Astrocyte of the spinal cord (primary cell): ENCODE data around the gene SPATS2L.

ENCODE experiments used
- DNase-seq: peaks from one replicate; pipeline ENCODE4 v3.0.0; 2011; ENCODE audit warnings: low read depth, low spot score
- H3K4me3 ChIP-seq: 2 replicates; pipeline ENCODE4 v1.5.1; 2011; ENCODE audit warnings: low read depth, mild to moderate bottlenecking, low read length, moderate library complexity
- in situ Hi-C: cut with HindIII; loops from 2 replicates; pipeline ENCODE4 v1.10.0; 2017; ENCODE audit warnings: low sequenced_read_pairs
- TF ChIP-seq, protein P1 (sequence below): IDR thresholded peaks from 2 replicates; pipeline ENCODE4 v1.5.1; 2012; ENCODE audit warnings: low read depth, mild to moderate bottlenecking, low read length, inconsistent platforms

The SPATS2L gene

DNA sequence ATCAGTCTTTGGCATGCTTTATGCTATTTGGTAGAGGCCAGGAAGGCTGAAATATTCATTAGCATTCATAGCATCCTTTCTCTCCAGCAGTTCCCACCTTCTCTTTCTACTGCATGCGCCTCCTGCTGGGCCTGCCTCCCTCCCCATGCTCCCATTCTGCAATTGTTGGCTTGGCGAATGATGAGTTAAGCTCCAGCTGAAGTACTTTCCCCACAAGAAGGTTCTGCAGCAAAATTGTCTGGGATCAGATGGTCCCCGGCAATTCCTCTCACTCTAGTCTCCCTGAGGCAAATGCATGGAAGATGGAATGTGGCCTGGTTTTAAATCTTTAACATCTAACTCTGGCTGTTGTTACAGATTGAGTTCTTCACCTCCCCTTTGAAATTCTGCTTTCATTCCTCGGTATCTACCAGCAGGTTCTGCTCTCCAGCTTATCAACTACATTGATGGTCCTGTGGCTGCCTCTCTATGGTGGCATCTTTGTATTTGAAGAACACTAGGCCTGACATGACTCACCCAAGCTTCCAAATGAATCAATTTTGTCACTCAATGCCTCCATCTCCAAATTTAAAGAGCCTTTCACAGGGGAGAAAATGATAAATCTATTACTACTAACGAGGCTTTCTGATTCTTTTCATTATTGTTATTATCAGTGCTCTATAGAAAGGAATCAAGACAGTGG, 147.5 kb downstream of the SPATS2L start:
- in situ Hi-C loops: no loop called here
- no peak overlapping the region for H3K4me3 ChIP-seq
- TF ChIP-seq, protein P1, sequence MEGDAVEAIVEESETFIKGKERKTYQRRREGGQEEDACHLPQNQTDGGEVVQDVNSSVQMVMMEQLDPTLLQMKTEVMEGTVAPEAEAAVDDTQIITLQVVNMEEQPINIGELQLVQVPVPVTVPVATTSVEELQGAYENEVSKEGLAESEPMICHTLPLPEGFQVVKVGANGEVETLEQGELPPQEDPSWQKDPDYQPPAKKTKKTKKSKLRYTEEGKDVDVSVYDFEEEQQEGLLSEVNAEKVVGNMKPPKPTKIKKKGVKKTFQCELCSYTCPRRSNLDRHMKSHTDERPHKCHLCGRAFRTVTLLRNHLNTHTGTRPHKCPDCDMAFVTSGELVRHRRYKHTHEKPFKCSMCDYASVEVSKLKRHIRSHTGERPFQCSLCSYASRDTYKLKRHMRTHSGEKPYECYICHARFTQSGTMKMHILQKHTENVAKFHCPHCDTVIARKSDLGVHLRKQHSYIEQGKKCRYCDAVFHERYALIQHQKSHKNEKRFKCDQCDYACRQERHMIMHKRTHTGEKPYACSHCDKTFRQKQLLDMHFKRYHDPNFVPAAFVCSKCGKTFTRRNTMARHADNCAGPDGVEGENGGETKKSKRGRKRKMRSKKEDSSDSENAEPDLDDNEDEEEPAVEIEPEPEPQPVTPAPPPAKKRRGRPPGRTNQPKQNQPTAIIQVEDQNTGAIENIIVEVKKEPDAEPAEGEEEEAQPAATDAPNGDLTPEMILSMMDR: peak; percentile 23
- no peak for DNase-seq

DNA sequence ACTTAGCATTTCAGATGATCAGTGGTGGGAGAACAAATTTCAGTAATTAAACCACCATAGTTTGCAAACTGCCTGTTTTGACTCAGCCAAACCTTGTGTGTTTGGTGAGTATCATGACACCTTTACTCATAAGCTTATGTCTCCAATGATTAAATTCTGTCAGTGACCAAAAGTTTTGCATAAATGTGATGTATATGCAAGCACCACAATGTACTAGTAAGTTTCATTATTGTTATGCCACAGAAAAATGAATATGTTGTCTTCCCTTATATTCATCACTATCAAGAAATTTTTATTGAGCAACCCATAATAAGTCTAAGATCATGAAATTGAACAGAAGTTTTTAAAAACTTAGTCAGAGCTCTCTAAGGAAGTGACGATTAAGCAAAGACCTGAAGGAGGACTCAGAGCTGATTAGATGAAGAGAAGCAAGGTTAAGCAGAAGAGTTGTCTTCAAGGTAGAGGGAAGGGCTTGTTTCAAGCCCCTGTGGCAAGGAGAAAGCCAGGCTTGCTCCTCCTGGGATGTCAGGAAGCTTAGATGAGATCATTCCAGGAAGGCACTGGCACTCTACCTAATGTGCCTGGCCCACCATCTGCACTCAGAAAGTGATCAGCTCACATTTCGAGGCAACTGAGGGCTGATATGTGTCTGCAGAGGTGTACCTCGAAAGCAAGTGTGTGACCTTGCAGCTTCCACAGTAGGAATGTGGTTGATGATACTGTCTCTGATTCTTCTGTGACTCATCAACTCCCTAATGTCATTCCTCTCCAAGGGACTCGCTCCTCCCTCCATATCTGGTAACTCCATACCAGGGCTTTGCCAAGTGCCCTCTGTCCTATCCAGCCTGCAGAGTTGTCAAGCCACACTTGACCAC, 148.7 kb downstream of the SPATS2L start:
- peak; percentile 39 for DNase-seq
- TF ChIP-seq, protein P1: no peak
- in situ Hi-C loops: no loop called here

DNA sequence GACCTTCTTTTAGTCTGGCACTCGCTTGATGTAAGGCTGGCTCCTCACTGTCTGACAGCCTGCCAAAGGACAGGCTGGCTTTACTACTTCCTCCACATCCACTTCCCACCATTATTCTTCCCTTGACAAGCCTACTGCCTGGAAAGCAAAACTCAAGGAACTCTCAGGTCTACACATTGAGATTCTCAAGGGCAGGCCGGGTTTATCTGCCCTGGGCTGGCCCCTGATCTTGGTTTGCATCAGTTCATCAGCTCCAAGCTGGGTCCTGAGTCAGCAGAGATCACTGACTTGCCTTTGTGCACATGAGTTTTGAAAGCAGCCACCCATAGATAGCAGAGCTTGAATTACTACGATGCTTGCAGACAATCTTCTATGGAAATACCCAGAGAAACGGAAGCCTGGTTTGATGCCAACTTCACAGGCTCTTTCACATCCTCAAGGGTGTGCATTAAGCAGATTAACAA, 149.5 kb downstream of the SPATS2L start:
- DNase-seq: no peak
- in situ Hi-C loops: no loop called here
- TF ChIP-seq, protein P1: no peak
- H3K4me3 ChIP-seq: no peak overlapping the region

More for the DNA sequence above, 148.7 kb downstream of the SPATS2L start:
- H3K4me3 ChIP-seq: no peak overlapping the region

DNA sequence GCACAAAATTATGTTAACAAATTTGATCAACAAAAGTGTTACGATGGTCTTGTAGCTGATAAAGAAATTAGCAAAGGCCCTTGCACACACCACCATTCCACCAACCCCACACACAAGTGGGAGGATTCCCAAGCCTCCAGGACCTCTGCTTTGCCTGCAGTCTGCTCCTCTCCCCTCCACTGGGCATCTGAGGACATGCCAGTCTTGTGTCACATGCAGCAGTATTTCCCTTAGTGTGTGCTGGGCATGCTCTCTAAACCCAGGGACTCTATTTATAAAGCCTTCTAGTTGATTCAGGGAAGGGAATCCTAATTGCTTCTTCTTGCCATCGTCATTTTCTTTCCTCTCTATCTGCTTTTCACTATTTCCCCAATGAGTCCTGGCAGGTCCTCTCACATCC, 150.1 kb downstream of the SPATS2L start:
- DNase-seq: no peak
- TF ChIP-seq, protein P1: no peak
- H3K4me3 ChIP-seq: no peak overlapping the region
- in situ Hi-C loops: no loop called here

DNA sequence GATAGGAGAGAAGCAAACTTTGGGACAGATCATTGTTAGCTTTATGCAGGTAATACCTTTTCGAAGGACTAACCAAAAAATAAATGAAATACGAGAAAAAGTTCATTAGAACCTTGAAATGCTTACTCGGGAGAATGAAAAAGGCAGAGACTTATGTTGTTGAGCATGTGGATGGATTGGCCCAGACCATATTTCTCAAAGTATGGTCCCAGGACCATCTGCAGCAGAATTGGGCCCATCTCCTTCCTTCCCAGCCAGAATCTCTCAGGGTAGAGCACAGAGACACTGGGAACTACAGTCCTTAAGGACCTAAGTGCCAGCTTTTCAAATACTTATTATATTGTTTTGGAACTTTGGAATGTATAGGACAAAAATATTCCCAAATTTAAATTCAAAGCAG, 152.6 kb downstream of the SPATS2L start:
- TF ChIP-seq, protein P1: no peak

DNA sequence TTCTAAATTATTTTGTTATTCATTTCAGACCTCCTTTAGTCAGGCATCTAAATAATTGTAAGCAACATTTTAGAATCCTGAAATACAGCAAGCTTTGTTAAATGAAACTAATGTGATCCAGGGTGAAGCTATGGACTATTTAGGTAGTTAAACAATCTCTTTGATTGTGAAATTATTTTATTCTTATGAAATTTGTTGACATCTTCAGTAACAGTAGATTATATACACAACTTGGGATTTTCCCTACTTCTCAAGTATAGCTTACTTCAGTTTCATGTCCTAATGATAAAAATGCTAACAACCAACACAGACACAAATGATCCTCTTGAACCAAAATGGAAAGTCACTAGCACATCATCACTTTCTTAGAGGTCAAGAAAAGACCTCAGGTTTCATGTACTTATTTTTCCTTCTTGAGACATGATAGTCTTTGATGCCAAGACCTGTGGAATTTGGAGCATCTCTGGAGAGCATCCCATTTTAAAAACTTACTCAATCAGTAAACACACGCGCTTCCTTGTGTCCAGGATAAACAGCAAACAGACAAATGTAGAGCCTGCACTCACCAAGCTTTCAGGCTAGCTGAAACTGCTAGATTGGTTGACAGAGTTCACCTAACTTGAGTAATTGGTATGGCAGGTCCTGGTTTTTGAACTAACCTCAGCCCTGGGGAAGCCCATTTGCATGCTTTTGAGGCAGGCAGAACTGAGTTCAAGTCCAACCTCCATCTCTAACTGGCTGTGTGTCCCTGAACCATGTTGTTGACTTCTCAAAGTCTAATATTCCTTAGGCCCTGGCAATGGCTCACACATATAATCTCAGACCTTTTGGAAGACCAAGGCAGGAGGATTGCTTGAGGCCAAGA, 155.6 kb downstream of the SPATS2L start:
- TF ChIP-seq, protein P1: no peak
- in situ Hi-C loops: no loop called here
- DNase-seq: no peak

More for the DNA sequence above, 152.6 kb downstream of the SPATS2L start:
- in situ Hi-C loops: no loop called here
- no peak overlapping the region for H3K4me3 ChIP-seq
- DNase-seq: no peak

More for the DNA sequence above, 155.6 kb downstream of the SPATS2L start:
- H3K4me3 ChIP-seq: no peak overlapping the region
